SK-N-SH (cell line): Measurements from ENCODE around the gene FCMR. TPM values are rescaled to one million over a fixed set of nuclear protein-coding genes. Genes with fewer than 3 reads are reported as not detected.

Source experiments
- CTCF ChIA-PET: fragments of 300-600, 350-600 bp; formaldehyde crosslinking; extraction: SDS; loops from one replicate; lab custom pipeline; 2021; lab: Yijun Ruan, JAX
- POLR2A ChIA-PET: fragments of 350-600 bp; sonication (Branson Sonifier 250); formaldehyde crosslinking; extraction: SDS; loops from one replicate; lab custom pipeline; 2020; ENCODE audit warnings: antibody characterized with exemption, inconsistent platforms; lab: Yijun Ruan, JAX
- DNase-seq: peaks from one replicate; pipeline ENCODE4 v3.0.0; 2012
- H2AFZ ChIP-seq: fragments of 200-600 bp; sonication (generic); 2 replicates; pipeline ENCODE4 v1.8.1; 2016; ENCODE audit warnings: antibody characterized with exemption, mild to moderate bottlenecking, low read depth
- H3F3A ChIP-seq: fragments of 200-600 bp; sonication (generic); replicated peaks from 2 replicates; pipeline ENCODE3; 2016; ENCODE audit warnings: antibody characterized with exemption, mild to moderate bottlenecking; ENCODE audit not compliant: insufficient read depth
- H3K27ac ChIP-seq, 2 experiments: fragments of 200-500 bp in 1 of 2; fragments of 200-600 bp in 1 of 2; sonication (Bioruptor generic) in 1 of 2; sonication (generic), shearing (Covaris generic) in 1 of 2; 2 replicates each; pipeline versions ENCODE4 v1.5.1 to v1.6.1; 2014 to 2016; ENCODE audit warnings: low read depth in 2 of 2, inconsistent platforms in 1 of 2, low read length in 1 of 2, mild to moderate bottlenecking in 1 of 2, mixed read lengths in 1 of 2
- H3K27me3 ChIP-seq: fragments of 200-600 bp; sonication (generic), shearing (Covaris generic); 2 replicates; pipeline ENCODE4 v1.6.1; 2016; ENCODE audit warnings: mixed run types; ENCODE audit not compliant: insufficient read depth
- H3K36me3 ChIP-seq, 2 experiments: fragments of 200-500 bp in 1 of 2; fragments of 200-600 bp in 1 of 2; sonication (Bioruptor generic) in 1 of 2; sonication (generic) in 1 of 2; replicated peaks in 1 of 2; 2 replicates each; pipeline versions ENCODE3 to v1.5.1; 2014 to 2016; ENCODE audit warnings: low read length in 1 of 2, mild to moderate bottlenecking in 1 of 2; ENCODE audit not compliant: insufficient read depth in 2 of 2, control insufficient read depth in 1 of 2
- H3K4me1 ChIP-seq, 2 experiments: fragments of 200-500 bp in 1 of 2; fragments of 200-600 bp in 1 of 2; sonication (Bioruptor generic) in 1 of 2; sonication (generic), shearing (Covaris generic) in 1 of 2; 2 replicates each; pipeline versions ENCODE4 v1.5.1 to v1.6.1; 2014 to 2016; ENCODE audit warnings: low read depth in 1 of 2, low read length in 1 of 2, mixed run types in 1 of 2; ENCODE audit not compliant: insufficient read depth in 2 of 2, control insufficient read depth in 1 of 2
- H3K4me2 ChIP-seq: fragments of 200-600 bp; sonication (generic), shearing (Covaris generic); 2 replicates; pipeline ENCODE4 v1.6.1; 2017; ENCODE audit warnings: mixed run types
- H3K4me3 ChIP-seq, 2 experiments: fragments of 200-500 bp in 1 of 2; fragments of 200-600 bp in 1 of 2; sonication (Bioruptor generic) in 1 of 2; sonication (generic), shearing (Covaris generic) in 1 of 2; 2 replicates each; pipeline versions ENCODE4 v1.5.1 to v1.8.1; 2014 to 2016; ENCODE audit warnings: low read depth in 2 of 2, inconsistent platforms in 1 of 2, low read length in 1 of 2, mild to moderate bottlenecking in 1 of 2, mixed read lengths in 1 of 2, moderate library complexity in 1 of 2
- H3K79me2 ChIP-seq: fragments of 200-600 bp; sonication (generic); 2 replicates; pipeline ENCODE4 v1.8.1; 2017; ENCODE audit warnings: mild to moderate bottlenecking; ENCODE audit not compliant: insufficient read depth
- H3K9ac ChIP-seq: fragments of 200-600 bp; sonication (generic); 2 replicates; pipeline ENCODE4 v1.6.1; 2017; ENCODE audit warnings: mixed run types
- H3K9me2 ChIP-seq: fragments of 200-600 bp; sonication (generic); 2 replicates; pipeline ENCODE4 v1.6.1; 2017; ENCODE audit warnings: mixed run types
- H3K9me3 ChIP-seq: fragments of 200-600 bp; sonication (generic); 2 replicates; pipeline ENCODE4 v1.6.1; 2017; ENCODE audit warnings: mixed run types, mild to moderate bottlenecking, moderate library complexity
- H4K20me1 ChIP-seq: fragments of 200-600 bp; sonication (generic); 2 replicates; pipeline ENCODE4 v1.6.1; 2017; ENCODE audit warnings: mild to moderate bottlenecking, mixed run types; ENCODE audit not compliant: insufficient read depth
- ELF1 ChIP-seq: IDR thresholded peaks from 2 replicates; pipeline ENCODE4 v1.4.0; 2012
- EZH2phosphoT487 ChIP-seq: fragments of 200-600 bp; sonication (generic); IDR thresholded peaks from 2 replicates; pipeline ENCODE4 v1.6.1; 2017; ENCODE audit warnings: low read depth, mixed run types, mild to moderate bottlenecking, antibody characterized with exemption, moderate library complexity, borderline replicate concordance
- FOXM1 ChIP-seq: IDR thresholded peaks from 2 replicates; pipeline ENCODE4 v1.4.0; 2012; ENCODE audit warnings: low read depth, mild to moderate bottlenecking
- GATA2 ChIP-seq: sonication (generic); formaldehyde crosslinking; IDR thresholded peaks from 2 replicates; pipeline ENCODE4 v1.5.0; 2020; ENCODE audit warnings: mild to moderate bottlenecking, missing genetic modification reagents
- JUND ChIP-seq: IDR thresholded peaks from 2 replicates; pipeline ENCODE4 v1.4.0; 2012
- NFIC ChIP-seq: IDR thresholded peaks from 2 replicates; pipeline ENCODE4 v1.4.0; 2012; ENCODE audit warnings: borderline replicate concordance
- RAD21 ChIP-seq: IDR thresholded peaks from 2 replicates; pipeline ENCODE4 v1.6.1; 2012; ENCODE audit warnings: mild to moderate bottlenecking, low read length
- RXRA ChIP-seq: IDR thresholded peaks from 2 replicates; pipeline ENCODE4 v1.4.0; 2012; ENCODE audit warnings: low read depth, mild to moderate bottlenecking, borderline replicate concordance
- SIN3A ChIP-seq: IDR thresholded peaks from 2 replicates; pipeline ENCODE4 v1.6.1; 2012; ENCODE audit warnings: low read depth, mild to moderate bottlenecking, low read length, moderate library complexity, borderline replicate concordance
- SMC3 ChIP-seq: IDR thresholded peaks from 2 replicates; pipeline ENCODE4 v1.6.1; 2012; ENCODE audit warnings: low read depth, low read length, improper control_type of control experiment
- TAF1 ChIP-seq: IDR thresholded peaks from 2 replicates; pipeline ENCODE4 v1.6.1; 2012; ENCODE audit warnings: low read depth, mild to moderate bottlenecking, low read length, moderate library complexity, borderline replicate concordance
- WGBS: methylation state at CpG from one replicate; pipeline ENCODE4 v1.1.6; 2017; ENCODE audit warnings: low lambda C conversion rate; 5-methylcytosine and 5-hydroxymethylcytosine counted together
- polyA plus RNA-seq, 3 experiments: library from polyadenylated mRNA; depleted of rRNA; stranded (reverse); fragments of >200 nt; gene quantifications; 2 replicates each; pipeline ENCODE4 v1.2.3, GENCODE V29; 2012
- TF ChIP-seq, protein P1 (sequence below): IDR thresholded peaks from 2 replicates; pipeline ENCODE4; 2012
- TF ChIP-seq, protein P2 (sequence below): fragments of 150-350 bp; IDR thresholded peaks from 2 replicates; pipeline ENCODE4 v1.6.1; 2017; ENCODE audit warnings: antibody characterized with exemption, low read length, low read depth, borderline replicate concordance
- TF ChIP-seq, protein P3 (sequence below): fragments of 200-600 bp; sonication (generic); IDR thresholded peaks from 2 replicates; pipeline ENCODE4 v1.6.1; 2017; ENCODE audit warnings: antibody characterized with exemption, mild to moderate bottlenecking, moderate library complexity

Gene FCMR
- polyA plus RNA-seq, 1 of the 3 experiments (the other 2 are of a cell fraction), result 0.15 TPM

DNA sequence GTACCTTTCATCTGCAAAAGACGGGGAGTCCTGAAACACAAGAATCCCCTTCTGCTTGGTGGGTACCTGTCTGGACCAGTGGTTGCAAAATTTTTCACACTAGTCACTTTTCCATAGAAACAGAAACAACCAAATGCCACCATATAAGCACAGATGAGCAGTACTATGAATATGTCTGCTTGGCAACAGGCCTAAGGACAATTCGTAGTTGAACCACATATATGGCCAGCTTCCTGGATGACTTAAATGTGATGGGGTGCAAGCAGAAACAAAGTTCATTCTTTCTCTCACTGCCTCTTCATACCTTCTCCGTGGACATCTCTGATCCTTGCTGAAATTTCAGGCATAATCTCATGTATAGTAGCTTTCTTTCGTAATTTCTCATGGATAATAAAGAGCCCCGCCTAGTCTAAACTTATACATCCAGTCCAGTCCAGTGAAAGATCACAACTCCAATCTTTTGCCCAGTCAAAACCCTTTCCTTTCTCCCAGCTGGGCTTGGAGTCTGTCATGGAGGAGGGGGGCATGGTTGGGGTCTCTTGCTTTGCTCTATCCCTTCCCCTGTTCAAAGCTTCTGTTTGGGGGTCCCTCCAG, 41.5 kb upstream of the FCMR start:
- H3K9ac ChIP-seq, result no peak overlapping the region
- H3K4me3 ChIP-seq, result no peak overlapping the region
- WGBS, result 48% methylated on average over 5 of the region's 5 CpGs
- no peak overlapping the region for H3K4me2 ChIP-seq
- no peaks in the 10 kb centered on the region for H3F3A ChIP-seq
- H3K9me2 ChIP-seq, result no peaks in the 10 kb centered on the region
- ChIA-PET POLR2A (no interaction called here), CTCF (interaction anchor here (1.3 kb wide), 1 partner anchor 20 kb away, joined by 3 read pairs; no protein-coding TSS in a partner anchor)
- no peaks in the 10 kb centered on the region for H3K4me1 ChIP-seq
- no peak overlapping the region for H3K27ac ChIP-seq
- H2AFZ ChIP-seq, result no peak overlapping the region
- no peak for DNase-seq
- H3K36me3 ChIP-seq, result no peaks in the 10 kb centered on the region
- no peaks in the 10 kb centered on the region for H3K9me3 ChIP-seq
- H3K79me2 ChIP-seq, result no peaks in the 10 kb centered on the region
- TF ChIP-seq, protein P1, sequence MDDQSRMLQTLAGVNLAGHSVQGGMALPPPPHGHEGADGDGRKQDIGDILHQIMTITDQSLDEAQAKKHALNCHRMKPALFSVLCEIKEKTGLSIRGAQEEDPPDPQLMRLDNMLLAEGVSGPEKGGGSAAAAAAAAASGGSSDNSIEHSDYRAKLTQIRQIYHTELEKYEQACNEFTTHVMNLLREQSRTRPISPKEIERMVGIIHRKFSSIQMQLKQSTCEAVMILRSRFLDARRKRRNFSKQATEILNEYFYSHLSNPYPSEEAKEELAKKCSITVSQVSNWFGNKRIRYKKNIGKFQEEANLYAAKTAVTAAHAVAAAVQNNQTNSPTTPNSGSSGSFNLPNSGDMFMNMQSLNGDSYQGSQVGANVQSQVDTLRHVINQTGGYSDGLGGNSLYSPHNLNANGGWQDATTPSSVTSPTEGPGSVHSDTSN, result no peak
- no peak for TF ChIP-seq JUND
- TF ChIP-seq RXRA, result no peak
- TF ChIP-seq, protein P2, sequence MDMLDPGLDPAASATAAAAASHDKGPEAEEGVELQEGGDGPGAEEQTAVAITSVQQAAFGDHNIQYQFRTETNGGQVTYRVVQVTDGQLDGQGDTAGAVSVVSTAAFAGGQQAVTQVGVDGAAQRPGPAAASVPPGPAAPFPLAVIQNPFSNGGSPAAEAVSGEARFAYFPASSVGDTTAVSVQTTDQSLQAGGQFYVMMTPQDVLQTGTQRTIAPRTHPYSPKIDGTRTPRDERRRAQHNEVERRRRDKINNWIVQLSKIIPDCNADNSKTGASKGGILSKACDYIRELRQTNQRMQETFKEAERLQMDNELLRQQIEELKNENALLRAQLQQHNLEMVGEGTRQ, result no peak
- no peak for TF ChIP-seq EZH2phosphoT487
- no peak for TF ChIP-seq SIN3A
- no peak for TF ChIP-seq RAD21
- TF ChIP-seq, protein P3, sequence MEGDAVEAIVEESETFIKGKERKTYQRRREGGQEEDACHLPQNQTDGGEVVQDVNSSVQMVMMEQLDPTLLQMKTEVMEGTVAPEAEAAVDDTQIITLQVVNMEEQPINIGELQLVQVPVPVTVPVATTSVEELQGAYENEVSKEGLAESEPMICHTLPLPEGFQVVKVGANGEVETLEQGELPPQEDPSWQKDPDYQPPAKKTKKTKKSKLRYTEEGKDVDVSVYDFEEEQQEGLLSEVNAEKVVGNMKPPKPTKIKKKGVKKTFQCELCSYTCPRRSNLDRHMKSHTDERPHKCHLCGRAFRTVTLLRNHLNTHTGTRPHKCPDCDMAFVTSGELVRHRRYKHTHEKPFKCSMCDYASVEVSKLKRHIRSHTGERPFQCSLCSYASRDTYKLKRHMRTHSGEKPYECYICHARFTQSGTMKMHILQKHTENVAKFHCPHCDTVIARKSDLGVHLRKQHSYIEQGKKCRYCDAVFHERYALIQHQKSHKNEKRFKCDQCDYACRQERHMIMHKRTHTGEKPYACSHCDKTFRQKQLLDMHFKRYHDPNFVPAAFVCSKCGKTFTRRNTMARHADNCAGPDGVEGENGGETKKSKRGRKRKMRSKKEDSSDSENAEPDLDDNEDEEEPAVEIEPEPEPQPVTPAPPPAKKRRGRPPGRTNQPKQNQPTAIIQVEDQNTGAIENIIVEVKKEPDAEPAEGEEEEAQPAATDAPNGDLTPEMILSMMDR, result no peak
- no peak for TF ChIP-seq FOXM1
- no peak for TF ChIP-seq SMC3
- TF ChIP-seq GATA2, result no peak
- TF ChIP-seq NFIC, result no peak
- TF ChIP-seq TAF1, result no peak
- TF ChIP-seq, all 33 proteins: peak for 0
- Histone ChIP-seq H3K27me3 (peaks cover 27% of the 10 kb centered on the region; the same call in 1 of the 2 replicates), H4K20me1 (no peaks in the 10 kb centered on the region)

DNA sequence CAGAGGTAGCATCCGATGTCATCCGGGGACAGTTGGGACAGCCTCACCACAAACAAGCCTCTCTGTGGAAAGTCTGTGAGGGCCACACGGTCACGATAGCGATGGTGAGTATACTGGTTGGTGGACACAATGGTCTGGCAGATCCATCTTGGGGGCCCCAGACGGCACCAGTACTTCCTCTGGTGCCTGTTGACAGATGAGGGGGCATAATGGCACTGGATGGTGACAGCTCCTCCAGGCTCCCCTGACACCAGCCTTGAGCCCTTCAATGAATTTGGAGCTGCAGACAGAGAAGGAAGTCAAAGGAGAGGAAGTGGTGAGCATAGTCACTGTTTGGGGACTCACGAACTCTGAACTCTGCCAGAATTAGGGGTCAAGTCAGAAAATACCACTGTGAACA, 40.5 kb upstream of the FCMR start:
- ChIA-PET POLR2A (no interaction called here), CTCF (interaction anchor here (1.3 kb wide), 1 partner anchor 19 kb away, joined by 3 read pairs; no protein-coding TSS in a partner anchor)
- WGBS, result 47% methylated on average over 7 of the region's 7 CpGs
- Histone ChIP-seq H3K4me2 (no peak overlapping the region), H3K4me1 (no peaks in the 10 kb centered on the region), H3K79me2 (no peaks in the 10 kb centered on the region), H3K36me3 (no peaks in the 10 kb centered on the region), H3K27ac (no peak overlapping the region), H3K9me3 (no peaks in the 10 kb centered on the region), H3F3A (no peaks in the 10 kb centered on the region), H3K4me3 (no peak overlapping the region), H3K9me2 (no peaks in the 10 kb centered on the region), H3K9ac (no peak overlapping the region), H3K27me3 (peaks cover 31% of the 10 kb centered on the region; the same call in 1 of the 2 replicates), H4K20me1 (no peaks in the 10 kb centered on the region), H2AFZ (no peak overlapping the region)
- no peak for DNase-seq
- TF ChIP-seq ELF1, result no peak
